ENCODE measurements around the gene HS6ST1. TPM values are rescaled to one million over a fixed set of nuclear protein-coding genes. Genes with fewer than 3 reads are reported as not detected.

Gene HS6ST1
- total RNA-seq, 3 donors from 2014 or later = 23.9 to 32.3 (median 28.2) TPM

- Mint-ChIP-seq H3K4me3 (no peak overlapping the region), H3K27me3 (ENCODE audit: low read depth) (no peaks in the 10 kb centered on the region), H3K36me3 (ENCODE audit: insufficient read depth) (no peaks in the 10 kb centered on the region), H3K4me1 (ENCODE audit: low read depth) (no peaks in the 10 kb centered on the region), H3K9me3 (no peaks in the 10 kb centered on the region)
- ATAC-seq = no peak
- no peak for DNase-seq
Observed at GRCh38 chr2:128357506-128358370, 39.1 kb upstream of the HS6ST1 start.

DNA sequence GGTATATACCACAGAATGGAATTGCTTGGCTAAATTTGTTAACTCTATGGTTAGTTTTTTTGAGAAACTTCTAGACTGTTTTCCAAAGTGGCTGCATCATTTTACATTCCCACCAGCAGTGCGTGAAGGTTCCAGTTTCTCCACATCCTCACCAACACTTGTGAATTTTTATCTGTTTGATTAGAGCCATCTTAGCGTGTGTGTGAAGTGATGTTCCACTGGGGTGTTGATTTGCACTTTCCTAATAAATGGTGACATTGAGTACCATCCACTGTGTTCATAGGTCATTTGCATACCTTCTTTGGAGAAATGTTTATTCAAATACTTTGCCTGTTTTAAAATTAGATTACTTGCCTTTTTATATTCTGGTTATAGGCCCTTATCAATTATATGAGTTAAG, 37.5 kb upstream of the HS6ST1 start:
- H3K27me3 Mint-ChIP-seq (ENCODE audit: low read depth) = no peaks in the 10 kb centered on the region
- no peaks in the 10 kb centered on the region for H3K4me1 Mint-ChIP-seq (ENCODE audit: low read depth)
- peaks cover 7% of the 10 kb centered on the region for H3K9me3 Mint-ChIP-seq
- no peak overlapping the region for H3K4me3 Mint-ChIP-seq
- no peaks in the 10 kb centered on the region for H3K36me3 Mint-ChIP-seq (ENCODE audit: insufficient read depth)
- no peak for DNase-seq
- ATAC-seq = no peak

- Mint-ChIP-seq H3K27me3 (ENCODE audit: low read depth) (no peaks in the 10 kb centered on the region), H3K36me3 (ENCODE audit: insufficient read depth) (no peaks in the 10 kb centered on the region), H3K4me1 (ENCODE audit: low read depth) (no peaks in the 10 kb centered on the region), H3K4me3 (no peak overlapping the region), H3K9me3 (peaks cover 9% of the 10 kb centered on the region)
- DNase-seq (no peak), ATAC-seq (no peak)
Observed at GRCh38 chr2:128354726-128355470, 36.2 kb upstream of the HS6ST1 start.

DNA sequence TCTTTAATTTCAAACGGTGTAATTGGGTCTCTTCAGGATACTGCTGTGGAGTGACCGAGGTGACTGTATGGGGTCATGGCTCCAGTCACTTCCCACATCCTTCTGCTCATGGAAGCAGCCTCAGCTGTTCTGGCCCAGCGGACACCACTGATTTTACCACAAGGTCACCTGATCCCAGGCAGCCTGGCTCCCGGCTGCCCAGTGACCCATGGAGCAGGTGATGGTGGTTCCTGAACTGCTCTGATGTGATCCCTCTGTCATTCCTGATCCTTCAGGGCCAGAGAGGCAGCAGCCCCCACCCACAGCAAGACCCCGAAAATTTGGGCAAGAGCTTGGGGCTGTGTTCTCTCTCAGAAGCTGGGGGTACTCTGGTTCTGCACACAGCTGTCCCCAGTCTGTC, 35.5 kb upstream of the HS6ST1 start:
- peaks cover 9% of the 10 kb centered on the region for H3K9me3 Mint-ChIP-seq
- H3K4me1 Mint-ChIP-seq (ENCODE audit: low read depth) = no peaks in the 10 kb centered on the region
- no peak overlapping the region for H3K4me3 Mint-ChIP-seq
- ATAC-seq (no peak), DNase-seq (no peak)
- H3K27me3 Mint-ChIP-seq (ENCODE audit: low read depth) = no peaks in the 10 kb centered on the region
- H3K36me3 Mint-ChIP-seq (ENCODE audit: insufficient read depth) = no peaks in the 10 kb centered on the region

- H3K9me3 Mint-ChIP-seq = peaks cover 9% of the 10 kb centered on the region
- H3K4me3 Mint-ChIP-seq = no peak overlapping the region
- ATAC-seq (no peak), DNase-seq (no peak)
- H3K36me3 Mint-ChIP-seq (ENCODE audit: insufficient read depth) = no peaks in the 10 kb centered on the region
- no peaks in the 10 kb centered on the region for H3K4me1 Mint-ChIP-seq (ENCODE audit: low read depth)
- H3K27me3 Mint-ChIP-seq (ENCODE audit: low read depth) = peaks cover 3% of the 10 kb centered on the region
Observed at GRCh38 chr2:128350736-128351135, 32.1 kb upstream of the HS6ST1 start.

- DNase-seq (no peak), ATAC-seq (no peak)
- Mint-ChIP-seq H3K4me1 (ENCODE audit: low read depth) (no peaks in the 10 kb centered on the region), H3K36me3 (ENCODE audit: insufficient read depth) (no peaks in the 10 kb centered on the region), H3K9me3 (peaks cover 9% of the 10 kb centered on the region), H3K27me3 (ENCODE audit: low read depth) (peaks cover 6% of the 10 kb centered on the region), H3K4me3 (no peak overlapping the region)
Observed at GRCh38 chr2:128348701-128349100, 30.0 kb upstream of the HS6ST1 start.

- DNase-seq (no peak), ATAC-seq (no peak)
- Mint-ChIP-seq H3K4me3 (no peak overlapping the region), H3K9me3 (peaks cover 9% of the 10 kb centered on the region), H3K36me3 (ENCODE audit: insufficient read depth) (no peaks in the 10 kb centered on the region), H3K4me1 (ENCODE audit: low read depth) (no peaks in the 10 kb centered on the region), H3K27me3 (ENCODE audit: low read depth) (peaks cover 6% of the 10 kb centered on the region)
Observed at GRCh38 chr2:128347701-128348539, 29.3 kb upstream of the HS6ST1 start.

DNA sequence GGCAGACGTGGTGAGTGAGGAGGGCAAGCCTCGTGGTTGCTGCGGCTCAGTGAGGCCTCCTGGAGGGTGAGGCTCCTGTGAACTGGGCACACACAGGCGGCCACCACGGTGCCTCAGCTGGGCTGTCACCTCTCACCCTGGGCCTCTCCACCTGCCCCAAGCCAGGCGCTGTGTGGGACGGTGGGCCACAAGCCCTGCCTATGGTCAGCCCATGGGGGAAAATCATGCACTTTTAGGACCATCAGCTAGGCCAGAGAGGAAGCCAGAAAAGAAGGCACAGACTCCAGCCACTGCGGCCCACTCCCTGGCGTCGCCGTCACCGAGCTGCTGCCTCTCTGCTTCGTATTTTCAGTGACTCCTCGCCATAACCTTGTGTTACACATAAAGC, 28.5 kb upstream of the HS6ST1 start:
- Mint-ChIP-seq H3K4me3 (no peak overlapping the region), H3K36me3 (ENCODE audit: insufficient read depth) (no peaks in the 10 kb centered on the region), H3K9me3 (peaks cover 9% of the 10 kb centered on the region), H3K27me3 (ENCODE audit: low read depth) (peaks cover 6% of the 10 kb centered on the region), H3K4me1 (ENCODE audit: low read depth) (no peaks in the 10 kb centered on the region)
- ATAC-seq = no peak
- DNase-seq = no peak

- Mint-ChIP-seq H3K9me3 (peaks cover 6% of the 10 kb centered on the region), H3K36me3 (ENCODE audit: insufficient read depth) (no peaks in the 10 kb centered on the region), H3K27me3 (ENCODE audit: low read depth) (peaks cover 6% of the 10 kb centered on the region), H3K4me1 (ENCODE audit: low read depth) (no peaks in the 10 kb centered on the region), H3K4me3 (no peak overlapping the region)
- no peak for DNase-seq
- ATAC-seq = no peak
Observed at GRCh38 chr2:128346291-128347170, 27.9 kb upstream of the HS6ST1 start.

GRCh38 chr2:128345436-128346165, 26.9 kb upstream of the HS6ST1 start:
- H3K4me1 Mint-ChIP-seq (ENCODE audit: low read depth) = no peaks in the 10 kb centered on the region
- H3K9me3 Mint-ChIP-seq = no peaks in the 10 kb centered on the region
- H3K4me3 Mint-ChIP-seq = no peak overlapping the region
- DNase-seq = no peak
- H3K36me3 Mint-ChIP-seq (ENCODE audit: insufficient read depth) = no peaks in the 10 kb centered on the region
- H3K27me3 Mint-ChIP-seq (ENCODE audit: low read depth) = peaks cover 6% of the 10 kb centered on the region
- no peak for ATAC-seq

DNA sequence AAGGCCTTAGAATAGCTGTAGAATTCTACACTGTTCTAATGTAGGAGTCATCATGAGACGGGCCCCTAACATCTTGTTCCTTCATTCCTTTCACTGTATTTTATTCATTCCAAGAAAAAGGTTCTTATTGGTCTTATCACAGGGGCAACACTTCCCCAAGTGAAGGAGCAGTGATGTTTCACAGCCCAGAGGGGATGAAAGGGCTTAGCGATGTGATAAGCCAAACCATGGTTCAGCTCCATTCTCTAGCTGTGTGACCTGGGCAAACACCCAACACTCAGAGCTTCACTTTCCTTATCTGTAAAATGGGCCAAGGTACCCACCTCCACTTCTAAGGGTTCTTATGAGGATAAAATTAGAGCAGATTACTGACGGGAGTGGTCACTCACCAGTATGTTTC, 25.4 kb upstream of the HS6ST1 start:
- Mint-ChIP-seq H3K4me1 (ENCODE audit: low read depth) (no peaks in the 10 kb centered on the region), H3K9me3 (peaks cover 4% of the 10 kb centered on the region), H3K4me3 (no peak overlapping the region), H3K27me3 (ENCODE audit: low read depth) (peaks cover 6% of the 10 kb centered on the region), H3K36me3 (ENCODE audit: insufficient read depth) (no peaks in the 10 kb centered on the region)
- ATAC-seq (no peak), DNase-seq (no peak)

DNA sequence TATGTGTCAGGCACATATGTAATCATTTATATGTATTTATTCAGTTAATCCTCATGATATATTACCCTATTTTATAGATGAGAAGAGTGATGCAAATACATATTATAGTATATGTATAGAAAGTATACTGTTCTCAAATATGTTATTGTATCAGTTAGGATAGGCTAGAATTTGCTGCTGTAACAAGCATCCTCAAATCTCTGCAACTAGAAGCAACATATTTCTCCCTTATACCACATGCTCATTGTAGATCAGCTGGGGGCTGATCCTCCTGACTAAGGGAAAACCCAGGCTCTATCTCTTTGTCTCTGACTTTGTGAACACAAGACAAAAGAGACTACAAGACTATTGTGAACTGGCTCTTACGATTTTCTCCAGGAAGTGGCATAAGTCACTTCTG, 24.8 kb upstream of the HS6ST1 start:
- Mint-ChIP-seq H3K36me3 (ENCODE audit: insufficient read depth) (no peaks in the 10 kb centered on the region), H3K4me1 (ENCODE audit: low read depth) (no peaks in the 10 kb centered on the region), H3K4me3 (no peak overlapping the region), H3K9me3 (peaks cover 4% of the 10 kb centered on the region), H3K27me3 (ENCODE audit: low read depth) (peaks cover 6% of the 10 kb centered on the region)
- ATAC-seq (no peak), DNase-seq (no peak)

GRCh38 chr2:128342550-128342949, 23.9 kb upstream of the HS6ST1 start:
- Mint-ChIP-seq H3K36me3 (ENCODE audit: insufficient read depth) (no peaks in the 10 kb centered on the region), H3K27me3 (ENCODE audit: low read depth) (peaks cover 4% of the 10 kb centered on the region), H3K9me3 (peaks cover 4% of the 10 kb centered on the region), H3K4me1 (ENCODE audit: low read depth) (no peaks in the 10 kb centered on the region), H3K4me3 (no peak overlapping the region)
- DNase-seq (no peak), ATAC-seq (no peak)
